M059J (cell line): ENCODE results near the gene BLID. TPM values are rescaled to one million over a fixed set of nuclear protein-coding genes. Genes with fewer than 3 reads are reported as not detected.
A peak's percentile ranks its signal among the peaks of the same experiment; 100 is the strongest.

ENCODE experiments used
- DNase-seq: peaks from one replicate; pipeline ENCODE4 v3.0.0-alpha.2; 2012; ENCODE audit warnings: low read depth
- total RNA-seq: library from RNA; depleted of rRNA; stranded (reverse); fragments of >200 nt; shearing (Covaris generic); gene quantifications from 2 replicates; pipeline ENCODE4 v1.2.3, GENCODE V29; 2014

The BLID gene
- total RNA-seq, 1 experiment from 2014 or later, result 0.74 TPM

DNA sequence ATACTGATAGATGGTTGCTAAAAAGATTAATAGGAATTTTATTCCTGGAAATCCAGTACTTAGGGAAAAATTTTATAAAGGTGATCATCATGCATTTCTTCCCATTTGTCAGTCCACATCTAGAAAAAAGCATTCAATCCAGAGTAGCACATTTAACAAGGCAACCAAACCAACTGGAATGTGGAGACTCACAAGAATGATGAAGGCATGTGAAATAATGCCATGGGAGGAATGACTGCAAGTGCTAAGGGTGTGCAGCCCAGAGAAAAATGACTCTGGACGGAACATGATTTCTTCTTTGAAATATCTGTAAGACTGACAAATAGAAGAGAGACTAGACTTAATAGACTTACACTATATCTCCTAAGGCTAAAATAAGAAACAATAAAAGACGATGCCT, 33.8 kb downstream of the BLID start:
- DNase-seq, result no peak

DNA sequence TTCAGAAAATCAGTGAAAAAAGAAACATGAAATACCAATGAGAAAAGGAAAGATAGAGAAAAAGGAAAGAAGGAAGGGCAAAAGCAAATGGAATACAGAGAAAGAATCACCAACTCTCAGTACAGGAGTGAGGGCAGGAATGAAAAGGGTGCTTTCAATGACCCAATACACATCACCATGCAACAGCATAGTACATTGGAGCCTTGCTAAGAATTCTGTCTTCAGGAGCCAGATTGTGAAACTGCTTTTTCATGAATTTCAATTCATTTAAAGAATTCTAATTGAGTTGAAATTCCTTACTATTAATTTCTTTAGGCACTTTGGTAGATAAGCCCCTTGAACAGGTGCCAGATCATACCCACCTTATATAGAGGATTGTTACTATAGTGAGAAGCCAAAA, 34.9 kb downstream of the BLID start:
- DNase-seq, result no peak

DNA sequence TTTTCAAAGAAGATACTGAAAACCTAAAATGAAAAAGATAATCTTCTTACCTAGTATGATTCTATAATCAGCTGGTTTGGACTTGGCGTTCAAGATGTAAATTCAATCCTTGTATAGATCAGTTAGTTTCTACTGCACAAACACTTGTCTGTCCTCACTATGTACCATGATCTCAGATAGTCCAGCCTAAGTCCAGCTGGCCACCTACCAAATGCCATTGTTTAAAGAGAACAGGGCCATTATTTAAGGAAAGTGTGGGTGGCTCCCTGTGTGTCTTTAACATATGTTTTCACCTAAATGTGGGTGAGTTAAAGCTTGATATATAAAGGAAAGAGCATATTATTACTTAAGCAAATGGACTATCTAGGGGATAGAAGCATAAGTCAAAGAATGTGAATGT, 38.6 kb downstream of the BLID start:
- no peak for DNase-seq

DNA sequence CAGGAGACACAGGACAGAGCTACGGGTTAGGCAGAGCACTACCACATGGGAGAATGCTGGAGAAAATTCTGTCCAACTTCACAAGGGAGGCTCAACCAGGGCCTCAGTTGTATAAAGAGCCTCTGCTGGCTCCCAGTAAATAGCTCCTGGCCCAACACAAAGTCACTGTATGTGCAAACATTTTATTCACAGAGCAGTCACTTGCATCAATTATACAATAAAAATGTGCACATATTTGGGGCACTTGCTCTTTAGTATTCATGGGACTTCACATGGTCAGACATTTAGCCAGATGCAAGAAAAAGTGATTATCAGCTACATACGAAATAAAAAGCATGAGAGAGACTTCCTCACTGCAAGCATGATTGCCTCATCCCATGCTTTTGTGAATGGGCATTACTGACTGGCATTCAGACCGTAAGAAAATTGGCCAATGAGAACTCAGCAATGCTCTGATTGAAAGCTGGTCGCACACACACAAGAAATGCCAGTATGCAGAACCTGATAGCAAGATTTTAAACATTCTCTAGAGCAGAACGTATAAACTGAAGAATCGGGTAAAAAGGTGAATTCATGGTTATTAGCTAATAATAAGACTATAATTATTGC, 39.4 kb downstream of the BLID start:
- DNase-seq, result no peak

DNA sequence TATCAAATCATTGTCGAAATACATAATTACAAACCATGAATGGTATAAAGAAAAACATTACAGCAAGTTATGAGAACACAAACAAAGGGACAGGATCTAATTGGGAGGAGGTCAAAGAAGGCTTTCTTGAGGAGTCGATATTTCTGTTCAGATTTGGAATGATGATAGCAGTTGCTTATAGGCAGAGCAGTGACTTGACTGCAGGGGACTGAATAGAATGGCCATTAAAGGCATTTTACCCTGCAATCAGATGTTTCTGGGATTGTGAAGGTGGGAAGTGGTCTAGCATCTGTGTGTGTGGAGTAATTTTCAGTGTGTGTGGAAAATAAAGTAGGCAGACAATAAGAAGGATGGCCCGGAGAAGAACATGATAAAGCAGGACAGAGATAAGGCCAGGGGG, 41.0 kb downstream of the BLID start:
- DNase-seq, result no peak

DNA sequence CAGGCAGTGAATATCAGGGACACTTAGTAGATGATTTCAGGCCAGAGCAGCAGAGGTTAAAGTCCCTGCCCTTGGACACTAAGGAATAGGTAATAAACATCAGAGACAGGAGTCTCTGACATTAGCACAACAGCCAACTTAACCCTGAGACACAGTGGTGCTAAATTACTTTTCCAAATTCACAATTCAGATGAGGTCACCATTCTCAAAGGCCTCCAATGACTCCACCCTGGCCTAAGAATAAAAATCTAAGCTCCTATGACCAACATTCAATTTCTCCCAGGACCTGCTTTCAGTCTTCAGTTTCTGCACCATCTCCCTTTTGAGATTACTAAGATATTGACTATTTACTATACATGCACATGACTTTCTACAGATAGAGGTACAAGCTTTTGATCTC, 42.0 kb downstream of the BLID start:
- DNase-seq, result no peak

DNA sequence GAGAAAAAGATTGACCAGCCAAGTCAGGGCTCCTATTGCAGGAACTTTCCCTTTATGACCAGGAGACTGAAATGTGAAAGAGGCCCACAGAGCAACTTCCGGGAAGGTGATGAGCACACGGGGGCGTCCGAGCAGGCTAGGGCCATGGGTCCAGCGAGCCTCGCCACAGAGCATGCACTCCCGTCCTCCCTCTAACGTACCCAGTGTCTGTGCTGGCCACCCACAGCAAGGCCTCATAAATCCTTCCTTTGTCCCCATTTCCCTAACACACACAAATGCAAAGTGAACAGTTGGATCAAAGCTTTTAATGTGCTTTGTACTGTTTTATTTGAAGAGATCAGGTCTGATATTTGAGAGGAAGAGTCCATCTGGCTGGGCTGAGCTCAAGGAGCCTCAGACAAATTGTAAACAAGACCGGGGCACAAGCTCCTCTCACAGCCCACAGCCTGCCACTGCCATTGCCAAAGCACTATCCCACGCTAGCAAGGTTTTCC, 44.3 kb downstream of the BLID start:
- no peak for DNase-seq

DNA sequence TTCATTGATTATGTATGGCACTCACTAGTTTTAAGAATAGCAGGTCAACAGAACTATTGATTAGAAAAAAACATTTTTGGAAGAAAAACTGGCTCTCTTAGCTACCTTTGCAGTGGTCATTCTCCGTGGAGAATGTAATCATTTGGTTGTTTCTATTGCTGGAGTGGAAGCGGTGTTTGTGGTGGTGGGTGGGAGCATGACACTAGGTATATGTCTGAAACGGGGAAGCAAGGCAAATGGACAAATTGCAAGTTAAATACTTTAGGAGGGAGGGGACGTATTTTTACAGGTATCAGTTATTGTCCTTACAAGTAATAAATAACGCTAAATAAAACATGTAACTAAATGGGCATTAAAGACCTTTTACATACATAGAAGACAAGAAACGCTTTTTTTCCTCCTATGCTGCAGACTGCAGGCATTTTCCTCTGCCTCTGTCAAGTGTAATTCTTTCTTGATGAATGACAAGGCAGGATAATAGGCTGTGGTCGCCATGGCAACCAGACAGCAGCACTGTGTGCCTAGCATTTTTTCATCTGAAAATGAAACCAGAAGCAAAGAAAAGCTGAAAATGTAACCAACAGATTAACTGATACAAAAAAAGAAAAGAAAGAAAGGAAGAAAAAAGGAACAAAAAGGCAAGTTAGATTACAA, 46.2 kb downstream of the BLID start:
- peak; percentile 96 for DNase-seq

DNA sequence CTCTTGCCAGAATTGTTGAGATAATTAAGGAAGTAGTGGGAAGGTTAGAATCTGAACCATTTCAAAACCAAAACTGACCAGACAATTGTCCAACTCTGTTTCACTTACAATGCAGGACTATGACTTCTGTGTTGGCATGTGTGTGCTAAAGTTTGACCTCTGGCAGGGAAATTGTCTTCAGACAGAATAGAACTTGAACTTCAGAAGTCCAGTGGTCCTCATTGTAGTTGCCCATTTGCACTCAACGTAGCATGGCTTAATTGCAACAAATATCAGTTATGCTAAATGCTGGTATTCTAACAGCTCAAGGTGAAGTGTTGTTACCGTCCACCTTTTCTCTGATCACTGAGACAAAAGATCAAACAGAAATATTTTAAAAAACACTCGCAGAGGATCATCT, 47.2 kb downstream of the BLID start:
- DNase-seq, result no peak

DNA sequence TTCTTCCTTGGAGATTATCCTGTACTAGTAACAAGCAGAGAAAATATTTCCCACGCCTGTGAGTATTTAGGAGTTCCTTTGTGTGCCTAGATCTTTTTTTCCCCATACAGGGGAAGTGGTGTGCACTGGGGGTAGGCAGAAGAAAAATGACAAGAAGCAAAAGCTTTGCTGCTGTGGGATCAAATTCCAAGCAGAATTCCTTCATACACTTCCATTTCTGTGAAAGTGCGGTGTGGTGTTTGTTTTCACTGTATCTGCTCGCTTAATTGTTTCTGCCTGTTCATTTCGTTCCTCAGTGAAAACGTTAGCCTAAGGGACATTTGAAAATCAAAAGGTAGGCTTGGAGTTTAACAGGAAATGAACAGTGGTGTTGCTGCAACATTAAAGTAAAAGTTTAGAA, 47.9 kb downstream of the BLID start:
- no peak for DNase-seq
